Endothelial cell of umbilical vein (primary cell): Measurements from ENCODE around the gene TSPAN10. TPM values are rescaled to one million over a fixed set of nuclear protein-coding genes. Genes with fewer than 3 reads are reported as not detected.

Experiments
- BruUV-seq: library from RNA; stranded (reverse); fragments of 400-500 nt; replicated peaks from 2 replicates; lab custom pipeline; 2021; lab: Mats Ljungman, UMichigan
- CTCF ChIA-PET: fragments of 300-600, 350-600 bp; sonication (Branson Sonifier 250); formaldehyde crosslinking; loops from one replicate; lab custom pipeline; 2021; ENCODE audit warnings: antibody characterized with exemption, inconsistent platforms; lab: Charles Lee
- POLR2A ChIA-PET: fragments of 300-600, 350-600 bp; sonication (Branson Sonifier 250); formaldehyde crosslinking; loops from one replicate; lab custom pipeline; 2021; ENCODE audit warnings: antibody characterized with exemption, inconsistent platforms; lab: Charles Lee
- DNase-seq: peaks from one replicate; pipeline ENCODE4 v3.0.0-alpha.2; 2011; ENCODE audit warnings: low read depth, low spot score
- FAIRE-seq: peaks from 2 replicates; lab custom pipeline; 2011; peaks lifted over from hg19 to GRCh38; lab: Jason Lieb, UNC
- H2AFZ ChIP-seq: 2 replicates; pipeline ENCODE4 v1.6.0; 2012; ENCODE audit warnings: low read depth, low read length, control low read depth, inconsistent platforms
- H3K27ac ChIP-seq: 2 replicates; pipeline ENCODE4 v1.5.1; 2011; ENCODE audit warnings: low read depth, mild to moderate bottlenecking, control low read depth, low read length, moderate library complexity; ENCODE audit not compliant: insufficient read depth
- H3K27me3 ChIP-seq, 2 experiments: 2 replicates each; pipeline versions ENCODE4 v1.6.0 to v1.6.1; 2011; ENCODE audit warnings: low read length in 2 of 2, mixed read lengths in 1 of 2; ENCODE audit not compliant: control insufficient read depth in 2 of 2, insufficient read depth in 2 of 2
- H3K36me3 ChIP-seq, 2 experiments: 2 replicates in 1 of 2; 3 replicates in 1 of 2; pipeline ENCODE4 v1.5.1; 2011; ENCODE audit warnings: low read length in 2 of 2, mild to moderate bottlenecking in 1 of 2, moderate library complexity in 1 of 2; ENCODE audit not compliant: control insufficient read depth in 2 of 2, insufficient read depth in 2 of 2; ENCODE audit errors: extremely low read depth in 1 of 2
- H3K4me1 ChIP-seq: 3 replicates; pipeline ENCODE4 v1.5.1; 2011; ENCODE audit warnings: mild to moderate bottlenecking, low read length; ENCODE audit not compliant: control insufficient read depth, insufficient read depth; ENCODE audit errors: extremely low read depth
- H3K4me2 ChIP-seq: 2 replicates; pipeline ENCODE4 v1.6.1; 2011; ENCODE audit warnings: low read length, control low read depth, mixed read lengths; ENCODE audit not compliant: insufficient read depth
- H3K4me3 ChIP-seq, 3 experiments: fragments of 200-600 bp in 1 of 3; sonication (generic), shearing (Covaris generic) in 1 of 3; replicated peaks in 1 of 3; 2 replicates each; pipeline ENCODE4 v1.5.1; 2011 to 2016; ENCODE audit warnings: control low read depth in 3 of 3, low read length in 3 of 3, mild to moderate bottlenecking in 2 of 3, inconsistent platforms in 1 of 3, low read depth in 1 of 3, moderate library complexity in 1 of 3; ENCODE audit not compliant: insufficient read depth in 1 of 3
- H3K79me2 ChIP-seq: 2 replicates; pipeline ENCODE4 v1.6.0; 2012; ENCODE audit warnings: low read length, inconsistent platforms; ENCODE audit not compliant: control insufficient read depth, insufficient read depth
- H3K9ac ChIP-seq: replicated peaks from 2 replicates; pipeline ENCODE3; 2011; ENCODE audit warnings: low read length, control low read depth; ENCODE audit not compliant: insufficient read depth; ENCODE audit errors: extremely low read depth
- H3K9me1 ChIP-seq: replicated peaks from 3 replicates; pipeline ENCODE4 v1.6.0; 2011; ENCODE audit warnings: mild to moderate bottlenecking, low read length; ENCODE audit not compliant: control insufficient read depth, insufficient read depth; ENCODE audit errors: extremely low read depth
- H3K9me3 ChIP-seq: replicated peaks from 2 replicates; pipeline ENCODE4 v1.5.1; 2012; ENCODE audit warnings: low read length, inconsistent platforms; ENCODE audit not compliant: control insufficient read depth, insufficient read depth
- H4K20me1 ChIP-seq: replicated peaks from 2 replicates; pipeline ENCODE3; 2011; ENCODE audit warnings: mild to moderate bottlenecking, low read length; ENCODE audit not compliant: control insufficient read depth, insufficient read depth; ENCODE audit errors: extremely low read depth
- EZH2 ChIP-seq: IDR thresholded peaks from 2 replicates; pipeline ENCODE4 v1.6.1; 2012; ENCODE audit warnings: borderline replicate concordance, low read depth, mild to moderate bottlenecking, moderate library complexity, low read length, inconsistent platforms; ENCODE audit not compliant: severe bottlenecking
- FOS ChIP-seq: IDR thresholded peaks from 2 replicates; pipeline ENCODE4 v1.6.1; 2011; ENCODE audit warnings: mild to moderate bottlenecking, low read length, moderate library complexity, borderline replicate concordance; ENCODE audit not compliant: insufficient read depth
- MYC ChIP-seq: IDR thresholded peaks from one replicate; pipeline ENCODE4 v1.6.1; 2011; ENCODE audit warnings: mild to moderate bottlenecking, low read depth, low read length
- POLR2A ChIP-seq: IDR thresholded peaks from 2 replicates; pipeline ENCODE4 v1.6.1; 2012; ENCODE audit warnings: low read depth, mild to moderate bottlenecking, control low read depth, low read length
- POLR2AphosphoS5 ChIP-seq: IDR thresholded peaks from 2 replicates; pipeline ENCODE4 v1.6.1; 2012; ENCODE audit warnings: low read depth, mild to moderate bottlenecking, control low read depth, low read length, moderate library complexity; ENCODE audit not compliant: insufficient read depth
- dilution Hi-C: fragments of 300-500 bp; cut with MboI; formaldehyde crosslinking; loops from one replicate; pipeline ENCODE4 v1.15.0; 2019; ENCODE audit warnings: low sequenced_read_pairs; ENCODE audit not compliant: extremely low pct_ligation_motif_present
- intact Hi-C: fragments of 100-400 bp; cut with micrococcal nuclease; formaldehyde crosslinking; loops from one replicate; pipeline ENCODE4 v1.10.0; 2022
- polyA plus RNA-seq, 4 experiments: library from polyadenylated mRNA; depleted of rRNA in 3 of 4; stranded (reverse) in 3 of 4; unstranded in 1 of 4; fragments of >200 nt; gene quantifications; 2 replicates each; pipeline versions ENCODE4 v1.2.1 to v1.2.3, GENCODE V29; 2011 to 2012; ENCODE audit warnings: missing spikeins in 1 of 4
- total RNA-seq: library from RNA; stranded (reverse); gene quantifications from 2 replicates; pipeline ENCODE4 v1.2.3, GENCODE V29; 2021
- TF ChIP-seq, protein P1 (sequence below), 2 donors: IDR thresholded peaks; 1 replicate in 1 of 2; 2 replicates in 1 of 2; pipeline ENCODE4 v1.5.1; 2011; ENCODE audit warnings: low read length in 2 of 2, mild to moderate bottlenecking in 2 of 2, moderate library complexity in 2 of 2, control low read depth in 1 of 2, inconsistent platforms in 1 of 2, low read depth in 1 of 2; ENCODE audit not compliant: insufficient read depth in 1 of 2; ENCODE audit errors: extremely low read depth in 1 of 2

The TSPAN10 gene
- total and polyA plus RNA-seq, 2 donors (not counting 3 experiments of a cell fraction or from before 2014, with no cell fraction given), result 0.91 to 1.1 TPM

DNA sequence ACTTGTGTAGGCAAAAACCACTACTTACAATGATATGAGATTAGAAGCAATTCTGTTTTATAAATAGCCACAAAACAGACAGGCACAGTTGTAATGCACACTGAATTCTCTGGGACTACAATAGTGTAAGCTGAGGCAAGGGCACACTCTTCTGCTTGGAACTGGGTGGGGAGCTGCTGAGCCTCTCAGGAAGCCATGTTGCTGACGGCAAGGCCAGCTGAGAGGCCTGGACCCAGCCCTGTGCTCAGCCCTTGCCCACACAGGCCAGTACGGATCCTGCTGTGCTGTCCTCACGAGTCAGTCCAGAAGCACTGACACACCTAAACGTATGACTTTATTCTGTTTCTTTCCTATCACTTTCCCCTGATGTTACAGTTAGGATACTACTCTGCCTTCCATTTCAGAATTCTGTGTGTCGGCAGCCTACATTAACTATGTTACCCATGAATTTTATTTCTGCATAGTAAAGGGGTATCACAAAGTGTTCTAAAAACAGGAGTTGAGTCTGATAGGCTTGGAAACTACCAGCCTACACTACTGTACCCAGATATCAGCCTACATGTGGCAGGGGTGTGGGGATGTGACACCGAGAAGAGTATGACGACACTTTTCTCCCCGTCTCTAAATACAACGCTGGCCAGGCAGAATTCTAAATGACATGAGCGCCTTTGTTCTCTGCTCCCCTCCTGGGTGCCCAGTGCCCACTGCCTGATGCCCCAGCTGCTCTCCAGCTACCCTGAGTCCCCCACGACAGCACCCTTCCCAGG, 43.7 kb upstream of the TSPAN10 start:
- FAIRE-seq, result no peak
- intact Hi-C loops (no loop called here), dilution Hi-C loops (no loop called here)
- Histone ChIP-seq H3K36me3 (peaks cover 30 to 48% of the 10 kb centered on the region in 2 experiments), H3K79me2 (peaks cover 4% of the 10 kb centered on the region), H3K27ac (no peak overlapping the region), H3K4me2 (no peak overlapping the region), H3K9ac (no peak overlapping the region), H3K9me3 (no peaks in the 10 kb centered on the region), H3K27me3 (no peaks in the 10 kb centered on the region), H3K9me1 (no peaks in the 10 kb centered on the region), H3K4me1 (no peaks in the 10 kb centered on the region), H3K4me3 (no peak overlapping the region), H2AFZ (no peak overlapping the region), H4K20me1 (no peaks in the 10 kb centered on the region)
- ChIA-PET POLR2A (no interaction called here), CTCF (no interaction called here)
- no TSS peak for BruUV-seq
- no peak for DNase-seq
- no peak for TF ChIP-seq FOS
- no peak for TF ChIP-seq EZH2
- TF ChIP-seq, protein P1, sequence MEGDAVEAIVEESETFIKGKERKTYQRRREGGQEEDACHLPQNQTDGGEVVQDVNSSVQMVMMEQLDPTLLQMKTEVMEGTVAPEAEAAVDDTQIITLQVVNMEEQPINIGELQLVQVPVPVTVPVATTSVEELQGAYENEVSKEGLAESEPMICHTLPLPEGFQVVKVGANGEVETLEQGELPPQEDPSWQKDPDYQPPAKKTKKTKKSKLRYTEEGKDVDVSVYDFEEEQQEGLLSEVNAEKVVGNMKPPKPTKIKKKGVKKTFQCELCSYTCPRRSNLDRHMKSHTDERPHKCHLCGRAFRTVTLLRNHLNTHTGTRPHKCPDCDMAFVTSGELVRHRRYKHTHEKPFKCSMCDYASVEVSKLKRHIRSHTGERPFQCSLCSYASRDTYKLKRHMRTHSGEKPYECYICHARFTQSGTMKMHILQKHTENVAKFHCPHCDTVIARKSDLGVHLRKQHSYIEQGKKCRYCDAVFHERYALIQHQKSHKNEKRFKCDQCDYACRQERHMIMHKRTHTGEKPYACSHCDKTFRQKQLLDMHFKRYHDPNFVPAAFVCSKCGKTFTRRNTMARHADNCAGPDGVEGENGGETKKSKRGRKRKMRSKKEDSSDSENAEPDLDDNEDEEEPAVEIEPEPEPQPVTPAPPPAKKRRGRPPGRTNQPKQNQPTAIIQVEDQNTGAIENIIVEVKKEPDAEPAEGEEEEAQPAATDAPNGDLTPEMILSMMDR (IDR thresholded peaks at IDR 0.05; ENCODE audit: extremely low read depth in 1 of 2, insufficient read depth in 1 of 2, low read depth in 1 of 2, low read length in 2 of 2), result no peak
- no peak for TF ChIP-seq MYC
- no peak for TF ChIP-seq POLR2AphosphoS5
- no peak for TF ChIP-seq POLR2A
